NOMO-1 treated with dmso at 0.1 percent for 144 hours (cell line): Measurements from ENCODE around the gene MED22.
A peak's percentile ranks its signal among the peaks of the same experiment; 100 is the strongest.

ENCODE experiments used
- DNase-seq: peaks from one replicate; lab custom pipeline; 2025; ENCODE audit not compliant: unreplicated experiment; lab: John Stamatoyannopoulos, UW

Gene MED22

GRCh38 chr9:133356391-133357091 is 8.6 kb upstream of the MED22 start, which contains the start of the genes SURF1 and SURF2:
Gene SURF1, minus strand, starts transcription at chr9:133356487. Its CDS starts 34 bp downstream, at chr9:133356453.
Gene SURF2, plus strand, starts transcription at chr9:133356550. Its CDS starts 43 bp downstream, at chr9:133356593.
- peak; percentile 57 for DNase-seq

GRCh38 chr9:133355881-133356357 is 8.0 kb upstream of the MED22 start:
- peak; percentile 13 for DNase-seq

- peak; percentile 69 for DNase-seq
Observed at GRCh38 chr9:133354766-133355165, 6.8 kb upstream of the MED22 start.

- DNase-seq, result no peak
Observed at GRCh38 chr9:133353548-133353947, 5.6 kb upstream of the MED22 start.

- DNase-seq, result no peak
Observed at GRCh38 chr9:133352635-133353340, 4.9 kb upstream of the MED22 start.

- peak; percentile 28 for DNase-seq
Observed at GRCh38 chr9:133351908-133352634, 4.1 kb upstream of the MED22 start.

GRCh38 chr9:133351526-133351907 is 3.6 kb upstream of the MED22 start:
- DNase-seq, result no peak

GRCh38 chr9:133349965-133350616 is 2.2 kb upstream of the MED22 start:
- no peak for DNase-seq

GRCh38 chr9:133348718-133349573 is 1.0 kb upstream of the MED22 start:
- no peak for DNase-seq

- peak; percentile 27 for DNase-seq
Observed at GRCh38 chr9:133347515-133347984, 381 bp downstream of the MED22 start.

GRCh38 chr9:133346021-133346785 is 1.7 kb downstream of the MED22 start:
- DNase-seq, result no peak

GRCh38 chr9:133345596-133345995 is 2.3 kb downstream of the MED22 start:
- no peak for DNase-seq

GRCh38 chr9:133344979-133345378 is 3.0 kb downstream of the MED22 start:
- DNase-seq, result no peak

- DNase-seq, result no peak
Observed at GRCh38 chr9:133344071-133344470, 3.9 kb downstream of the MED22 start.

- no peak for DNase-seq
Observed at GRCh38 chr9:133342570-133342969, 5.4 kb downstream of the MED22 start.

- no peak for DNase-seq
Observed at GRCh38 chr9:133342069-133342406, 5.9 kb downstream of the MED22 start.

- no peak for DNase-seq
Observed at GRCh38 chr9:133341369-133342068, 6.4 kb downstream of the MED22 start.

GRCh38 chr9:133340916-133341315 is 7.0 kb downstream of the MED22 start:
- no peak for DNase-seq

- DNase-seq, result no peak
Observed at GRCh38 chr9:133340256-133340655, 7.7 kb downstream of the MED22 start.
